Hematopoietic multipotent progenitor cell treated with erythropoietin and hydrocortisone succinate and interleukin-3 and kit ligand, for 17 days (in vitro differentiated cells): ENCODE data around the gene PSG4.
"Not testable (repeated sequence)": the region's sequence is repeated elsewhere in the genome, so short reads cannot be mapped to it uniquely, and the experiment has no call there.

ENCODE experiments used
- DNase-seq: peaks from one replicate; pipeline ENCODE4 v3.0.0-alpha.2; 2015; ENCODE audit warnings: low spot score

The PSG4 gene

DNA sequence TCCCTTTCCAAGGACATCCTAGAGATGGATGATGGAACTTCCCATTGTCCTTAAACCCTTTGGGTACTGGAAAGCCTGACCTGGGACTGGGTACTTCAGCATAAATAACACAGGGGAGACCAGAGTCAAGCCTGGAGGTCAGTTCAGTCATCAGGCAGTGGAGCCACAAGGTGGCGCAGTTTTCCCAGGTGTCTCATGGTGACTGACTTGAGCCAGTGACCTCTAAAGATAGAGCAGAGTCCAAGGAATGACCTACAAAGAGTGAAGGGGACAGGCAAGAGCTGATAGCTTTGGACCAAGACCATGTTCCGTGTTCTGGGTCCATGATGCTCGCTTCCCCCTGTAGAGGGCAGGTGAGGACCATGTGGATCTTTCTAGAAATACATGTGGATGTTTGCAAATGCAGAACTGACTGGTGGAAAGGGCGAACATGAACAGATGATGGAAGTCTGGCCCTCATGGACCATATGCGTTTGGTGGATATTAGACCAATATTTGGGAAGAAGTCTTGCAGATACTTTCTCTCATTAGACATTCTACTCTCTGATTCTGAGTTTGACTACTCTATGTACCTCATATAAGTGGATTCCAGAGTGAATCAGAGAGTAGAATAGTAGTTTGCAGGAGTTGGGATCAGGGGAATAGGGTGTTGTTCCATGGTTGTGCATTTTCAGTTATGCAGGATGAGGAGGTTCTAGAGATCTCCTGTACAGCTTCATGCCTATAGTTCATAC, 6.6 kb downstream of the PSG4 start:
- DNase-seq = not testable (repeated sequence)

DNA sequence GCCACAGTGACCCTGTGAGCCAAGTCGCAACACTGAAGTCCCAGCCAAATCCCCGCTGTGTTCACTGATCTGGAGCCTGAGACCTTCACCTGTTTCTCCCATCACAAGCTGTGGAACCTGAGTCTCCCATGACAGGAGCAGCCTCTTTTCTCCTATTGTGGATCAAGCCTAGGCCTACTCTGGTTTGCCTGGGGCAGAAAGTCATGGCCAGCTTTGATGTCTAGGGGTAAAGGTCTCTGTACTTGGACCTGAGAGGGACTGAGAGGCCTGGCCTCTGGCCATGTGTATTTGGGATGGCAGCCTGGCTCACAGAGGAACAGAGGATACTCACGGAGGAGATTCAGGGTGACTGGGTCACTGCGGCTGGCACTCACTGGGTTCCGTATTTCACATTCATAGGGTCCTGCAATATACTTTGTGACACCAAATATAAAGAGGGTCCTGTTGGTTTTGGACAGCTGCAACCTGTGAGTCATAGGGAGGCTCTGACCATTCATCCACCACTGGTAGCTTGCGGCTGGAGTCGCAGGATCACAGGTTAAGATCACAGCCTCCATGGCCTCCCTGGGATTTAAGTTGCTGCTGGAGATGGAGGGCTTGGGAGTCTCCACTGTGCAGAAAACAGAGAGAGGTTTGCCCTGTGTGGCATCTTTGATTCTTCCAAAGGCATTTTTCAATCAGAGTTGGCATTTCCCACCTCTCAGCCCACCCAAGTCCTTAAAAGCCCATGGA, 7.6 kb downstream of the PSG4 start:
- not testable (repeated sequence) for DNase-seq

DNA sequence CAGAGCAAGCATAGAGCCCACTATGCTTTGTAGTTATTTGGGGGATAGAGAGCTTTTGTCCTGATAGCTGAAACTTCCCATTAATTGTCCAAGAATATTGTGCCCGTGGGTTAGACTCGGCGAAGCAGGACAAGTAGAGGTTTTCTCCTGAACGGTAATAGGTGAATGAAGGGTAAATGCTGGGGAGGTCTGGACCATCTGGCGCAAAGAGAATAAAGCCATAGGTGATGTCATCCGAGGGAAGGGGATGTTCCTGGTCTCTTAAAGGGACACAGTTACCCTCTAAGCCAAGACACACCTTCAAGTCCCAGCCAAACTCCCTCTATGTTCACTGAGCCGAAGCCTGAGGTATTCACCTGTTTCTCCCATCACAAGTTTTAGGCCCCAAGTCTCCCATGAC, 11.0 kb downstream of the PSG4 start:
- not testable (repeated sequence) for DNase-seq

- not testable (repeated sequence) for DNase-seq
Observed at GRCh38 chr19:43192381-43193155, 12.9 kb downstream of the PSG4 start.

GRCh38 chr19:43188092-43188491, 17.3 kb downstream of the PSG4 start:
- DNase-seq = not testable (repeated sequence)

DNA sequence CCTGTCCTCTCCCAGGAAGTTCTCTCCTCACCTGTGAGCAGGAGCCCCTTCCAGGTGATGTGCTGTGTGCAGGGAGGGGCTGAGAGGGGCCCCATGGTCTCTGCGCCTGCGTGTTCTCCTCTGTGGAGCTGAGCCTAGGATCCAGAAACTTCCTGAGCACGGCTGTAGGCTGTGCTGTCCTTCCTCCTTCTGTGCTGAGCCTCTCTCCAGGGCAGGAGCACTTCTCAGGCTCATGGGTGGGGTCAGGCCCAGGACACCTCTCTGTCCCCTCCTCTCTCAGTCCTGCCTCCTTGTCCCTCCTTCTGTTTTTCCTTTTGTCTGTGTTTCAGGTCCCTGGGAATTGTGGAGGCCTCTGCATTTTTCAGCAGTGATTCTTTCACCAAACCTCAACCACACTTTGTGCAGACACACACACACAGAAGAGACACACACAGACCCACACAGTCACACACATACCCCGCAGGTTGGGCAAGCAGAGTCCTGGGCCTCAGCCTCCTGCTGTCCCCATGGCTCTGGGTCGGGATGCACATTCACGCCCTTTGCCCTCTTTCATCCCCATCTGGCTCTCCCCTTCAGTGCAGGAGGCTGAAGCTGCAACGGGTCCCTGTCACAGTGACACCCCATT, 19.0 kb downstream of the PSG4 start, which contains the start of gene PSG5:
TSS of gene PSG5 (minus strand) at position 226 of the 625 bp plus-strand sequence. CDS start at position 95, 131 bp downstream.
- not testable (repeated sequence) for DNase-seq

DNA sequence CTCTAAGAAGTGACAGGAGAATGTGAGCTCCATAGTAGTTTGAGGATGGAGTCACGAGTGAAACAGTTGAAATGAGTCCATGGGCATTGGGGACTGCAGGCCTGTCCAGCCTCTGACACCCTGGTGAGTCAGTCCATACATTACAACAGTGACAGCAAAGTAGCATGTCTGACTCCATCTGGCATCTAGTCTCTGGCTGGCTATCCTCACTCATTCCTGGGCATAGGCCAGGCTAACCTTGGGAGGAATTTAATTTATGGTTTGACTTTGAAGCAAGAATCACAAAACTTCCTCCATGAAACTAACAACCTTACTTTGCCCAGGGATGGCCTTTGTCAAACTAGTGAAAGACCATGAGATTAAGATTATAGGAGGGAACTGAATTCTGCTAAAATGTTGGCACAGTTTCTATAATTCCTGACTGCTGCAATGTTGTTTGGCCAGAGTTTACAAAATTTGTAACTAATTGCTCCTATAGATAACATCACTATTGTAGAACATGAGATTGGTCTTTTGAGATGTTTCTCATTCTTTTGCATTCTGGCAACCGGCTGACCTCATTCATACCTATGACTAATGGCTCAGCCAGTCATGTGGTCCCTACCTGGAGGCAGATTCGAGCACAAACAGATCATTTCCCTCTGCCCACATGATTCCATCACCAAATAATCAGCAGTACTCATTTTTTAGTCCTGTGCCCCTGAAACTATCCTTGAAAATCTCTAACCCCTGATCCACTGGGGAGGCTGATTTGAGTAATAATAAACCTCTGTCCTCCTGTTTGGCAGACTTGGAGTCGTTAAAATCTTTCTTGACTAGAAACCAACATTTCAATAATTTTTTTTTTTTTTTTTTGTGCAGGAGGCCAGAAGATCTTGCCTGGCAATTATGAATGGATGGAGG, 23.3 kb downstream of the PSG4 start:
- not testable (repeated sequence) for DNase-seq

DNA sequence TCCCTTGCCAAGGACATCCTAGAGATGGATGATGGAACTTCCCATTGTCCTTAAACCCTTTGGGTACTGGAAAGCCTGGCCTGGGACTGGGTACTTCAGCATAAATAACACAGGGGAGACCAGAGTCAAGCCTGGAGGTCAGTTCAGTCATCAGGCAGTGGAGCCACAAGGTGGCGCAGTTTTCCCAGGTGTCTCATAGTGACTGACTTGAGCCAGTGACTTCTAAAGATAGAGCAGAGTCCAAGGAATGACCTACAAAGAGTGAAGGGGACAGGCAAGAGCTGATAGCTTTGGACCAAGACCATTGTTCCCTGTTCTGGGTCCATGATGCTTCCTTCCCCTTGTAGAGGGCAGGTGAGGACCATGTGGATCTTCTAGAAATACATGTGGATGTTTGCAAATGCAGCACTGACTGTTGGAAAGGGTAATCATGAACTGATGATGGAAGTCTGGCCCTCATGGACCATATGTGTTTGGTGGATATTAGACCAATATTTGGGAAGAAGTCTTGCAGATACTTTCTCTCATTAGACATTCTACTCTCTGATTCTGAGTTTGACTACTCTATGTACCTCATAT, 25.8 kb downstream of the PSG4 start:
- not testable (repeated sequence) for DNase-seq

DNA sequence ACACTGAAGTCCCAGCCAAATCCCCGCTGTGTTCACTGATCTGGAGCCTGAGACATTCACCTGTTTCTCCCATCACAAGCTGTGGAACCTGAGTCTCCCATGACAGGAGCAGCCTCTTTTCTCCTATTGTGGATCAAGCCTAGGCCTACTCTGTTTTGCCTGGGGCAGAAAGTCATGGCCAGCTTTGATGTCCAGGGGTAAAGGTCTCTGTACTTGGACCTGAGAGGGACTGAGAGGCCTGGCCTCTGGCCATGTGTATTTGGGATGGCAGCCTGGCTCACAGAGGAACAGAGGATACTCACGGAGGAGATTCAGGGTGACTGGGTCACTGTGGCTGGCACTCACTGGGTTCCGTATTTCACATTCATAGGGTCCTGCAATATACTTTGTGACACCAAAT, 26.9 kb downstream of the PSG4 start:
- DNase-seq = not testable (repeated sequence)

DNA sequence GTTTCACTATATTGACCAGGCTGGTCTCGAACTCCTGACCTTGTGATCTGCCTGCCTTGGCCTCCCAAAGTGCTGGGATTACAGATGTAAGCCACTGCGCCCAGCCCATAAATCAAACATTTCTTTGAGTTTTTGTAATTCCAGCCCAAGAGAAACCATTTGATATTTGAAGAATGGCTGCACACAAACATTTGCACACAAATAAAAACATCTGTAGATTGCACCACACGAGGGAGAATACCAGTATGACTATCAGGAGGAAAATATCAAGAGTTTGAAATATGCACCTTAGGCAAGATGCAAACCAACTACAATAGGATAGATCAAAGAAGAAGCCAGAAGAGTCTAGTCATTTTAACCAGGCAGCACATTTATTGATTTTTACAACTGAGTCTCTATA, 39.5 kb downstream of the PSG4 start:
- DNase-seq = not testable (repeated sequence)

DNA sequence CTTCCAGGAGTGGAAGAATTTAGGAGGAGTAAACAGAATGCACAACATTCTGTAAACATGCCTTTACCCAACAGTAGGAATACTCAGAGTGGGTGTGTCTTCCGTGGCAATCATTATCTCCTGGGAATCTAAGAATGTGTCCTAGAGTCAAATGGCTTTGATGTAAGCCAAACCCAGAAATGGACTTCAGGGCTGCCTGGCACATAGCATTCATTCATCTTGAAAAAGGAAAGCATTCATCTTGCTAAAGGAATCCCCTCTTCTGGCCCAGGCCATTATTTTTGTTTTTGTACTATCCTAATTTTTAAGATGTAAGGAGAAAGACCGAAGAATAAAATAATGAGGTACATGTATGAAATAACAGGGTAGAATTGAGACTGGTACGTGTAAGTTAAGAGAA, 42.3 kb downstream of the PSG4 start:
- not testable (repeated sequence) for DNase-seq

- not testable (repeated sequence) for DNase-seq
Observed at GRCh38 chr19:43162261-43162660, 43.2 kb downstream of the PSG4 start.

GRCh38 chr19:43152214-43152613, 53.2 kb downstream of the PSG4 start:
- no peak for DNase-seq

DNA sequence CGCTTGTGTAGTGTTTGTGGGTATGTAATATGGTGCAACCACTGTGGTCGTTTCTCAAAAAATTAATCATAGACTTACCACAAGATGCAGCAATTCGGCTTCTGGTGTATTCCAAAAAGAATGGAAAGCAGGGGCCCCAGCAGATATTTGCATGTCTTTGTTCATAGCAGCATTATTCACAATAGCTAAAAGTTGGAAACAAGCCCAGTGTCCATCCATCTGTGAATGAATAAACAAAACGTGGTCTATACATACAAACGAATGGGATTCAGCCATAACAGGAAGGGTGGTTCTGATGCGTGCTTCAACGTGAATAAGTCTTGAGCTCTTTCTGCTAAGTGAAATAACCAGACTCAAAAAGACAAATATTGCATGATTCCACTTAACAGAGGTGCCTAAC, 55.6 kb downstream of the PSG4 start:
- DNase-seq = not testable (repeated sequence)

DNA sequence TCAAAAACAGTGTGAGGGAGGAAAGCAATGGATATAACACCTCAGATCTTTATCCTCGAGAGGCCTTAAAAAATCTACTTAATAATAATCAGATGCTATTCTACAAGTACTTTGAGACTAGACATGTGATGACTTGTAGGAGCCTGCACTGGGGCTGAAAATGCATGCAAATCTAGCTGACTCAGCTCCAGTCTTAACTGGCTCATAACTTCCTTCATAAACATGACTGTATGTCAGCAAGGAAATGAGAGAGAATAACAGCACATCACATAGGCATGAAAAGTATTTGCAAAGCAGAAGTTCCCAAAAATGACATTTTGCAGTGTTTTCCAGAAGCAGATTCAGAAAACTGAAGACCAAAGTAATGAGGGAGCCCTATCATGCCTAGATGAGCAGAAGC, 57.2 kb downstream of the PSG4 start:
- DNase-seq = no peak
